ENCODE data around the gene EZR.

GRCh38 chr6:158793432-158793831, 25.7 kb downstream of the EZR start:
- peak; percentile 26 to 60 (median 46) for TF ChIP-seq CTCF (optimal IDR thresholded peaks at IDR 0.05 in 1 of 3, IDR thresholded peaks at IDR 0.05 in 1 of 3, conservative IDR thresholded peaks at IDR 0.05 in 1 of 3; ENCODE audit: extremely low read depth in 1 of 3, insufficient read depth in 2 of 3, low read length in 3 of 3)
- no peak for TF ChIP-seq EZH2 (IDR thresholded peaks at IDR 0.05; ENCODE audit: low read length)
